HG03460 (cell line): Measurements from ENCODE around the gene ENOX1.

Experiments
- ATAC-seq: cut with Tn5 transposase; IDR thresholded peaks from one replicate; pipeline ENCODE4 v1.9.1; 2021; ENCODE audit not compliant: unreplicated experiment

The ENOX1 gene

DNA sequence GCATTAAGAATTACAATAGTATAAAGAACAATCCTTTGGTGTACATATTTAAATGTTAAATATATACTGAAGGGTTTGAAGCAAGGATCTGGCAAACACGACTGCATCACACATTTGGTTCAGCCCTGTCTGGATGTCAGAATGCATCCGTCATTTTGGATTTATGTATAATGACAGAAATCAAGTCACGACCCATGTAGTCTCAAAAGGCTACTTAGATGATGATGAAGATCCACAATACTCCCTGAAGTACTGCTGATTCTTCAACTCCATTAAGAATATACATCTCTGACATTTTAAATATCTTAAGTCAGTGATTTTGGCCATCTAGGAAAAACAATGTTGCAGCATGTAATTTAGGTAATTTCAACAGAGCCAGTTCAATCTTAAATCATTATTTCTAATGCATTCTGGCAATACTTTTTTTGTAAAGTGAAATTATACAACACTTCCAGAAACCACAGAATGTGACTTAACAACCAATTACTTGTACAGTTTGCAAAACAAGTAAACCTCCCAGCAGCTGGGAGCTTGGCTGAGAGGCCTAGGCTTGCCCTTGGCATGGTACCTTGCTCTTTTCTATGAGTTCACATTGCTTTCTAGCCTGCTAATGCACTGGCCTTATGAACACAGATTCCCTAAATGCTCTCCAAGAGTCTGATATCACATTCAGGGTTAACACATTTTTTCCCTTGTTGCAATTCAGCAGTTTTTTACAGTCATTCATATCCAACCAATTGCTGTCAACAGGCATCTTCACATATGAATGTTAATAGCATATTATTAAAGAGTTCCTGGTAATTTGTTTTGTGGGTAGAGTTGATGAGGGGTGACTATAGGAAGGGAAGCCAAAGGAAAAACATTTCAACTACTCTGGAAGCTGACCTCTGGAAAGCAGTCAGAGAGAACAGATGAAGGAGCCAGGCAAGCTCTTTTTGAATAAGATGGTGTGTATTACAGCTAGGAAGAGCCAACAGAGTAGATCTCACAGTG is 175.2 kb downstream of the ENOX1 start:
- no peak for ATAC-seq

DNA sequence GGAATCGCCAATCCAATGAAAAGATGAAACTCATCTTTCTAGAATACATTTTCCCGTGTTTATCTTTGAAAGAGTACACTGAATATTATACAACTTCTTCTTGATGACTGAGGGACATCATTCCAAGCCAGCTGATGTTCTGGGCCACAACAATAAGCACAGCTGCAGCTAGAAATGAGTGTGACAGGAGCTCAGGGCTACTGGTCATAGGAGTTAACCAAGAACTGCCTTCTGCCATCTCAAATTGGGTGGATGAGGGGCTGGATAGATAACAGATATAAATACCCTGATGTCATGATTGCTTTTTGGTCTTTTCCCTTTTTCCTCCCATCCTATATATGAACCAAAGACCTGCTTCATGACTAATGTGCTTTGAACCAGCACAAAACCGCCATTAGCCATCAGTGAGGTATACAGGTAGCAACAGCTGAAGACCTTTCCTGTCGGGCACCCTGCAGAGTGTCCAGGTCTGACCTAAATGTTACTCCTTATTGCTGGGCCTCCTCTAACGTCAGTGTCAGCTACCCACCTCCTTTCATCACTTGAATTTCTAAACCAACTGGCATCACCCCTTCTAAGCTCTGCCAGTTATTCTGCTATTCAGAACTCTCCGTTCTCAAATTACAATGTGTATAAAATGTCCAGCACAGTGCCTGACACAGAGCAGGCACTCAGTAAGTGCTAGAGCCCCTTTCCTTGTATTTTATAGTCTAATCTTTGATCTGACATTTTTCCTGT is 178.2 kb downstream of the ENOX1 start:
- ATAC-seq = no peak

DNA sequence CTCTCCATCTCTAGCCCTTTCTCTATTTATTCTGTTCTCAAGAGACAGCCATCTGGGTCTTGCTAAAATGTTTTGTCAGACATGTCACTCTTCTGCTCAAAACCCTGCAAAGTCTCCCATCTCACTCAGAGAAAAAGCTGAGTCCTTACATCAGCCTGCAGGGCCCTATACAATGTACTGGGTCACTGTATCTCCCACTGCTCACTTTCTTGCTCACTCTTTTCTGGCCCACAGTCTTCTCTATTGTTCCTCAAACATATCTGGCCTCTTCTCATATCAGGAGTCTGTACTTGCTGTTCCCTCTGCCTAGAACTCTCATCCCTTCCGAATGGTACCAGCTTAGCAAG is 189.2 kb downstream of the ENOX1 start:
- no peak for ATAC-seq

DNA sequence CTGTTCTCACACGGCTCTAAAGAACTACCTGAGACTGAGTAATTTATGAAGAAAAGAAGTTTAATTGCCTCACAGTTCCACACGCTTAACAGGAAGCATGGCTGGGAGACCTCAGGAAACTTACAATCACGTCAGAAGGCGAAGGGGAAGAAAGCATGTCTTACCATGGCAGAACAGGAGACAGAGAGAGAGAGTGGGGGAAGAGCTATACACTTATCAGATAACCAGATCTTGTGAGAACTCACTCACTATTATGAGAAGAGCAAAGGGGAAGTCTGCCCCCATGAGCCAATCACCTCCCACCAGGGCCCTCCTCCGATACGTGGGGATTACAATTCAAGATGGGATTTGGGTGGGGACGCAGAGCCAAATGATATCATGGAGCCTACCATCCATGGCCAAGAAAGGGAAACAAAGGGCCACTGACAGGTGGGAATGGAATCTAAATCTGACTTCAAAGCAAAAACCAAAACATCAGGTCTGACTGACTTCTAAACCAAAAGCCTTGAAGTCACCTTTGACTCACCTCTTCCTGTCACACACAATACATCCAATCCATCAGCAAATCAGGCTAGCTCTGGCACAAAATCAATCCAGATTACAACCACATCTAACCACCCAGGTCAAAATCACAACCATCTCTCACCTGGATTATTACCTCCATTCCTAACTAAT is 189.7 kb downstream of the ENOX1 start:
- ATAC-seq = no peak

DNA sequence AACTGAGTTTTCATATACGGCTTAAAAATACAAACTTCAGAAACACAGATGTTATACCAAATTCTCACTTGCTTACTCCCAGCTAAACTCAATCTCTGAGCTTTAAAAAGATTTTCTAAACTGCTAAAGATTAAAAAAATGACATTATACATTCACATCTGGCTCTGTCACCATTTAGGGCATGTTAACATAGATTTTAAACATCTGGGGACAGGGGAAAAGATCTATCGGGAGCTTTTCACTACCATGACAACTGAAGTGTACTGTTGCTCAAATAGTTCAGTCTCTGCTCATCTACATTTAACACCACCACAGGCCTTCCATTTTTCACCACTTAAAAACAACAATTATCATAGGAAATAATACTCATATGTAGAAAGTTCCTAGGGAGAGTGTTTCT is 190.8 kb downstream of the ENOX1 start:
- ATAC-seq = no peak

DNA sequence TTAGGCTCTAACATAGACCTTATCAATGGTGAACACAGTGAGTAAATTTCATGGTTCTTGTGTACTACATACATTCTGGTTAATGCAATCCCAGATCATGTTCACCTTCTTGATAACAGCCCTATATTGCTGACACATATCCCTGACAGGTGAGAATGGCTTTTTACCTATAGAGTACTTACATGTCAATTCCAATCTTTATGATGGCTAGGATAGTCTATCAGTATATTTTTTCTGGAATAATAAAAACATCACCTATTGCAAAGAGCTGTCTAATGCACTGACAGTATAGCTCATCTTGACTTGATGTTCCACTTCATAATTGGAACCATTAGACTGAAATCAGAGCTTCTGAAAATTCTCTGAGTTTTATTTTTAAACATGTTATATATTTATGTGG is 199.4 kb downstream of the ENOX1 start:
- no peak for ATAC-seq

DNA sequence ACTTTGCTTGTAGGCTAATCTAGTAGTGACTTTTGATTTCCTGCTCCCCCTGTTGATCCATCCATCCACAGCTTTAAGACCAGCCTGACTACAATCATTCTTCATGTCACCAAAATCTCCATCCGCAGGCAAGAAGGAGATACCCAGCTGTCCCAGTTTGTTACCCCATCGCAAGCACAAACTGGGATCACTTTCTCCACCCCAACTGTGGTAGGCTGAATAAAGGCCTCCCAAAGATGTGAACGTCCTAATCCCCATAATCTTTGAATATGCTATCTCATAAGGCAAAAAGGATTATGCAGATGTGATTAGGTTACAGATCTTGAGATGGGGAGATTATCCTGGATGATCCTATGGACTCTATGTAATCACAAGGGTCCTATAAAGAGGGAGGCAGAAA is 202.0 kb downstream of the ENOX1 start:
- ATAC-seq = no peak

DNA sequence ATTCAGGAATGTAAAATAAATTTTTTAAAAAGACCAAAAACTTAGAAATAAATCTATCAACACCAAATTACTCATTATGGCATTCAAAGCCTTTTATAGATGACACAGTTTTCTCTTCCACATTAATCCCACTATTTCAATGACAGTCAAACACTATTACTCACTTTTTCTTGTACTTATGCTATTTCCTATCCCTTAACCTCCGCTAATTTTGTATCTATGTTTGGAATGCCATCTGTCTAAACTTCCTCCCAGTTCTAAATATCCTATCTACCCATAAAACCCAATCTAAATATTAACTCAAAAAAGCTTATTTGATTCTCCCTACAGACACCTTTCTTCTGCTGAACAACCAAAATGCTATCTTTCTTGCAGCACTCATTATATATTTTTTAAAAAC is 203.5 kb downstream of the ENOX1 start:
- ATAC-seq = no peak

DNA sequence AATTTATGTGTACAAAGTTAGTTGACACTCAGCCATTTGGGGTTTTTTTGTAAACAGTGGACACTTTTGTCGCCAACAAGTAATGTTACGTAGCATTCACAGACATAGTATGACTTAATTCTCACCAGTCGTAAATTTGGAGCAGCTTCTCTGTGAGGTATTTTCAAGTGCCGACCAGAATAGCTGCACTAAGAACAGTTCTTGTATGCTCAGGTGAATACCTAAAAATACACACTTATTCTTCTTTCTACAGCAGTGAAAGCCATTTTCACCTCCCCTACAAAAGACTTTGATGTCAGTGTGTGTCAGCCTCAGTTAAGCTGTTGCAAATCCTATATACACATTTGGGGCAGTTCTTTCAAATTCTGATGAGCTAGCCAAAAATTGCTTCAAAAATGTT is 206.5 kb downstream of the ENOX1 start:
- no peak for ATAC-seq

DNA sequence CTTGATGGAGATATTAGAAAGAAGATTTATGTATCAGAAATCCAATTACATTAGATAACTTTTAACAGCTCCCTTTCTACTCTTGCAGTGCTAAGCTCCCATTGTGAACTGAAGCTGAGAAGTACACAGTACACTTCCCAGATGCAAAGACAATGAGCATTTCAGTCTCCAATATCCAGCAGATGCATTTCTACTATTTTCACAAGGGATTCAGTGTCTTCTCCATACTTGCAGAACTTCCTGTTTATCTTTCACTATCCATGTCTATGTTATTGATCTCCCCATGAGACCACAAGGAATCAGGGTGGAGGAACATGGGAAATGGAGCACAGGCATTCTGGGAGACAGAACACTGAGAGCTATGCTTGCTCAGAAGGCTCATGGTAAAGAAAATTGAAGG is 207.5 kb downstream of the ENOX1 start:
- ATAC-seq = no peak

DNA sequence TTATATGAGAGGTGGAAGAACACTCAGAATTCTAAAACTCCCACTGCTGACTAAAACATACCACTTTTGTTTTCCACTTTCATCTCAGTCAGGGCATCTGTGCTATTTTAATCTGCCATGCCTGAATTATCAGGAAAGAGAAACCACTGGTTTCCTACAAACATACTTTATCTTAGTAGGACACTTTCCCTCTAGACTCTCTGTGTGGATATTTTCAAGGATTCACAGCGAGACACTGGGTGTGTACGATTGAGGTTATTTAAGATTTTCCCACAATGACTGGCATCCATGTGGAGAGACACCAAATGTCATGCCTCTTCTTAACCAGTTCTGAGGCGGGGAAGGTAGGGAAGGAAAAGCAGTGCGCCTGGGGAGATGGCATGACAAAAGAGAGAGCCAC is 212.2 kb downstream of the ENOX1 start:
- no peak for ATAC-seq

DNA sequence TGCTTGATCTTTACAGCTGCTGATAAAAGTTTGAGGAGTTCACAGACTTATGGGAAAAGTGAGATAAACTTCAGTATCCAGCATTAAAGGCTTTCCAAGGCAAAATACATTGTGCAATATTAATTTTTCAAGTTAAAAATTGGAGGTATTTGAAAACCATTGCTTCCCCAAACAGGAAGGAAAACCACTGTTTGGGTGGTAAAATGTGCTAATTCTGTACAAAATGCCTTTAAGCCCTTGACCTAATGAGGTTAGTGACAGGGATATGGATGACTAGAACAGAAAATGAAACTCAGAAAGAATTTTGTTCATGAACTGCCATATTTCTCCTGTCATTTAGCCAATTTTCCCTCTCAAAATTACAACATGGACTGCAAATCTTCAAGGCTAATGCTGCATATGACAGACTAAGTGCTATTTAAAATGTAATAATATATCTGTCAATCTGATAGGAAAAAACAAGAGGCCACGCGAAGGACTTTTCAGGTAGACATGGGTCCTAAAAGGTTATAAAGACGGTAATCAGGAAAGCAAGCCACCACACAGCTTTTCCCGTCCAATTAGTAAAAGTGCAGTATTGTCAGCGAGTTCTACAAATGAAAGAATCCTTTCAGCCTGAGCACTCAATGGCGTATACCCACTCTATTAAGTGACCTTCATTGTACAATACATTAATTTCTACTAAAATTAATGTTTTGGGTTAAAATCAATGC is 212.8 kb downstream of the ENOX1 start:
- no peak for ATAC-seq

DNA sequence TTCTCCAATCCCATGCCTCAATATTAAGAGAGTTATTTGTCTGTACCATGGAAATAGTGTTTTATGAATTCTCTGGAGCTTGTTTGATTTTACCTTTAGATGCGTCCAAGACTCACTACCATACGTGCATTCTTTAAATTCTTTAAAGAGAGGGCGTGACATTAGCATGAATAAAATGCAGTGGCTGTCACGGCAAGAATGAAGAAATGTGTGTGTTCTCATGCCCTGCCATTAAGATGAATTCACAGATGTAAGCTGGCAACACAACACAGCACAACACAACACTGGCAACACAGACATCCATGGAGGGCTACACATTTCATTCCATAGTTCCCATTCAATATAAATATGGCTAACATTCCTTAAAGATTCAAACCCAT is 213.4 kb downstream of the ENOX1 start:
- no peak for ATAC-seq

DNA sequence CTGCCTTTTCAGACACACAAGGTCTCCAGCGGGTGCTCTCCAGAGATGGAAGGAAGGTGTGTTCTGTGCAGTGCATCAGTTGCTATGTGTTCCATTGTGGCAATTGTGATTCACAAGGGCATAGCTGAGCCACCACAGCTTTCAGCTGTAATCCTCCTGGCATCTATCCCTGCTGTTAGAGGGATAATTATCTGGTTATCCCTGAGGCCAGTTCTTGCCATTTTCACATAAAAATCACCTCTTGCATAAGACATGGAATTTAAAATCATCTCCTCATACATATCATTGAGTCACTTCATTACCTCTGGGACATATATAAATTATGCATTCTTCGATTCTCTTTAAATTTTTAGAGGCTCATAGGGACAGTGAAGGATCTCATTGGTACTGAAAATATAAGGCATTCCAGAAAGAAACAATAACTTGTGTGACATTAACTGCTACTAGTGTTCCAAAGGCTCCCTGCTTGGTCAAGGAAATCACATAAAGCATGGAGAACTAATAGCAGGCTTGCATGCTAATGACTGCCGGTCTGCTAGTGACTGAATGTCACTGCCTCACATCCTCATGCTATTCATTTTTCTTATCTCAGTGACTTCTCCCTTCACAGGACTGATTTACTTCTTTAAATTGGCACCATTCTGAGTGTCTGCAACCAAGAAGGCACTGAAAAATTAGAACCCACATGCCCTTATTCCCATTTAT is 214.0 kb downstream of the ENOX1 start:
- no peak for ATAC-seq

DNA sequence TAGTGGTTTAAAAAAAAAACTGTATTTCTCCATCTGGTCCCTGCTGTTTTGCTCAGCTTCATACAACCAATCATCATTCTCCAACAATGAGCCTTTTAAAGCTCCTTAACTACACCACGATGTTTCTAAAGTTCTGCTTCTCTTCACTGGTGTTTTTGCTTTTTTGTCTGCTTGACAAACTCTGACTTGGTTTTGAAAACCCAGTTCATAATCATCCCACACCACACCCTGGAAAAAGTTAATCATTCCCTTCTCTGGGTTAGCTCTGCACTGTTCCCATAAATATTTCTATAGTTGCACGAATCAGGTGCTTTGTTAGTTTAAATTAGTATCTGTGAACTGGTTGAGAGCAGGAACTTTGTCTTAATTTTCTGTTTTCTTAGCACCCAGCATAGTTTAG is 217.1 kb downstream of the ENOX1 start:
- ATAC-seq = no peak

DNA sequence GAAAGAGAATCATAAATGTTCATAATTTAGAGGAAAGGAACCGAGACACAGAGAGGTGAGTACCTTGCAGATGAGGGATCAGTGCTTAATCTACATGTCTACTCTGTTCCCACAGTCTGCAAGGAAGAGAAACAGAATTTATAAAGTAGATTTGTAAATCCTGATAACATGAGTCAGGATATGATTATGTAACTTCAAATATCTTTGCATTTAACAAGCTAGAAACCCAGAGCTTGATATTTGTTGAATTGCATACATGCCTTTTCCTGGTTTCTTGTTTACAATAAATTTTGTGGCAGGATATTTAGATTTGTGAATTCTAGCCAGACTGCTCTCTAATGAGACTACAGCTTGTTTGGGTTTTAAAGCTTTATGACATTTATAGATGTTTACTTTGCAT is 219.2 kb downstream of the ENOX1 start:
- no peak for ATAC-seq

DNA sequence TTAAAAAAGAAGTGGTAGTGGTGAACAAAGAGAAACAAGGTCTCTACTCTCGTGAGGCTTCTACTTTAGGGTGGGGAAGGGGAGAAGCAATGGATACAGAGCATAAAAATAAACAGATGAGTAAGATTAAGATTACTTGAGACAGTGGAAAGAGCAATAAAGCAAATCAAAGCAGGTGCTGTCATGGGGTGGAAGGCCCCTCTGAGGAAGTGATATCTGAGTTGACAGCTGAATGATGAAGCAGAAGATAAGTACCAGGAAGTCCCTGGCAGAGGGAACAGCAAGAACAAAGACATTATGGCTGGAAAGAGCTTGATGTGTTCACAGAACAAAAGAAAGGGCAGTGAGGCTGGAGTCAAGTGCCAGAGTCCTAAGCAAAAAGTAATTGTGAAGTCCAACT is 221.8 kb downstream of the ENOX1 start:
- no peak for ATAC-seq

DNA sequence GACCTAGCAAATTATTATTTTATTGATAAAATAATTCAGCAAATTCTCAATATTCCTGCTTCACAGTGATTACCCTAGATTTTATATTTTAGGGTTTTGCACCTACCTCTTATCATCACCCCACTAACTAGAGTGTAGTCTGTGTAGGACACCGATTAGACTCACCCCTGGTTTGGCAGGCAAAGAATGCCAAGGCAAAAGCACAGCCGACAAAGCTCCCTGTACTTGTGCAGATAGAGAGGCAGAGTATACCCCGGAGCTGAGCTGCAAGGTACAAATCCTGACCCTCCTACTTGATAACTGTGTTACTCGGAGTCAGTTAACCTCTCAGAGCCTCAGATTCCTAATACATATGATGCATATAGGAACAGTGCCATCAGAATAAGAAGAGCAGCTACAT is 225.7 kb downstream of the ENOX1 start:
- no peak for ATAC-seq

DNA sequence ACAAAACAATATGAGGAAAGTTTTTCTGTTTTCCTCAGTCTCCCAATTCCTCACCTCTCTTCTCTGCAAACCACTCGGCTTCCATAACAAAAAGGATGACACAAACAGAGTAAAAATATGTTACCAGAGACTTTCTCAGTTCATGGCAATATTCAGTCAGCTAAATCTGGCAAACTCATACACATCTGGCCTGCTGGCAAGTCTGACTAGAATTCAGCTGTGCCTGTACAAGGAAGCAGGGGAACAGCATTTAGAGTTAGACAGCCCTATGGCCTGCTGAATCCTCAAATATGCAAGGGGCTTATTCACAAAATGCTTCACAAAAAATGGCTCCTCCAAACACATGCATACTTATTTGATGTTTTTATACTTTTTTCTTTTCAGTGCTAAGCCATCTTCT is 227.8 kb downstream of the ENOX1 start:
- ATAC-seq = no peak

DNA sequence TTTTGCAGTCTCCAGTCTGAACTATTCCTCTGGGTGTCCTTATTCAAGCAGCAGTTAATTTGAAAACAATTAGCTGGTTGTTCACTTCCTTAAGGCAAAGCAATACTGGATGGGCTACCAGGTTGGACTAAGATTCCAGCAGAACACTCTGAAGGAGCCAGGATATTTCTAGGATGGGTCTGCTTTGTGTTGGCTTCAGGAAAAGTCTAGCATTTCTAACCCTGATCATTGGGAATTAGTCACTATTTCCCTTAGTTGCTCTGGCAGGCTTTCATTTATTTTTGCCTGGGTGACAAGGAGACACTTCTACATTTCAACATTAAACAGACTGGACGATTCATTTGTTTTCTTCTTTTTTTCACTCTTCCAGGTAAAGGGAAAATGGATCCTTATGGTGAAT is 228.4 kb downstream of the ENOX1 start:
- no peak for ATAC-seq

DNA sequence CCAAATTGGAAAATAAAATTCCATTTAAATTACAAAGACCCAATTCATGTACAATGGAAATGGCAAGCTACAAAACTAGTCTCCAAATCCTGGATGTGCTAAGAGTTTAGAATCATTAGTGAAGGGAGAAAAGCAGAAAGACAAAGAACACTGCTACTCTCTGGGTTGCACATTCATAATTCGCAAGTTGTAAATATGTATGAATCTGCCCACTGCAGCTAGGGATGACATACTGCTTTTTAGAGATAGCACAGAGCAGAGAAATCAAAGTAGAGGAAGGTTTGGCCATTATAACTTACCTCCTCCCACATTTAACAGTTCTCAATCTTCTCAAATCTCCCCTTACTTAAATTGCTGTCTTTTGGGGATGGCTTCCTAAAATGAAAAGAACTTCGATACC is 231.1 kb downstream of the ENOX1 start:
- no peak for ATAC-seq
